SU-DHL-6 (cell line): ENCODE data around the gene PRDM12.
A peak's percentile ranks its signal among the peaks of the same experiment; 100 is the strongest.

ENCODE experiments used
- H2AFZ ChIP-seq: fragments of 200-600 bp; sonication (generic); 2 replicates; pipeline ENCODE4 v1.6.1; 2014; ENCODE audit warnings: low read depth, mild to moderate bottlenecking, moderate library complexity, mixed read lengths, antibody characterized with exemption, low read length; ENCODE audit not compliant: severe bottlenecking
- H3F3A ChIP-seq: fragments of 200-600 bp; shearing (Covaris generic); 2 replicates; pipeline ENCODE4 v1.6.0; 2016; ENCODE audit warnings: antibody characterized with exemption, mild to moderate bottlenecking; ENCODE audit not compliant: insufficient read depth
- H3K27ac ChIP-seq: fragments of 200-600 bp; sonication (generic); 2 replicates; pipeline ENCODE4 v1.5.1; 2016; ENCODE audit warnings: low read depth, mild to moderate bottlenecking, low read length, moderate library complexity, mixed read lengths
- H3K27me3 ChIP-seq: fragments of 200-600 bp; sonication (generic), shearing (Covaris generic); 2 replicates; pipeline ENCODE4 v1.6.0; 2014; ENCODE audit warnings: mild to moderate bottlenecking, low read length
- H3K36me3 ChIP-seq: fragments of 200-600 bp; sonication (generic); 2 replicates; pipeline ENCODE4 v1.6.1; 2014; ENCODE audit warnings: mild to moderate bottlenecking, low read length, mixed read lengths
- H3K4me2 ChIP-seq: fragments of 300-600, 200-600 bp; shearing (Covaris generic), sonication (generic); 2 replicates; pipeline ENCODE4 v1.6.0; 2014; ENCODE audit warnings: low read length, low read depth, mild to moderate bottlenecking; ENCODE audit not compliant: poor library complexity, severe bottlenecking
- H3K4me3 ChIP-seq: fragments of 200-600 bp; sonication (generic); 2 replicates; pipeline ENCODE4 v1.5.1; 2014; ENCODE audit warnings: antibody characterized with exemption, low read length, mild to moderate bottlenecking, mixed read lengths; ENCODE audit not compliant: insufficient read depth, poor library complexity, severe bottlenecking
- H3K79me2 ChIP-seq: fragments of 200-600 bp; sonication (generic); 2 replicates; pipeline ENCODE4 v1.6.1; 2014; ENCODE audit warnings: mild to moderate bottlenecking, low read length, moderate library complexity; ENCODE audit not compliant: insufficient read depth
- H3K9ac ChIP-seq: fragments of 200-600 bp; sonication (generic); 2 replicates; pipeline ENCODE4 v1.7.0; 2014; ENCODE audit warnings: mild to moderate bottlenecking, low read length
- H3K9me2 ChIP-seq: fragments of 200-600 bp; sonication (generic); replicated peaks from 2 replicates; pipeline ENCODE4 v1.6.1; 2014; ENCODE audit warnings: low read length; ENCODE audit not compliant: insufficient read depth
- H3K9me3 ChIP-seq: fragments of 200-600 bp; sonication (generic); 2 replicates; pipeline ENCODE4 v1.6.1; 2014; ENCODE audit warnings: low read length, mixed read lengths; ENCODE audit not compliant: insufficient read depth
- H4K20me1 ChIP-seq: fragments of 200-600 bp; sonication (generic); 2 replicates; pipeline ENCODE4 v1.6.1; 2014; ENCODE audit warnings: low read depth, mild to moderate bottlenecking, antibody characterized with exemption, low read length, moderate library complexity, mixed read lengths
- CTCF ChIP-seq: fragments of 200-600 bp; sonication (generic); IDR thresholded peaks from one replicate; pipeline ENCODE4 v1.5.1; 2017; ENCODE audit warnings: antibody characterized with exemption, mild to moderate bottlenecking, low read length, moderate library complexity; ENCODE audit not compliant: insufficient read depth, poor library complexity, severe bottlenecking
- EZH2phosphoT487 ChIP-seq: fragments of 200-600 bp; sonication (generic), shearing (Covaris generic); conservative IDR thresholded peaks from 2 replicates; pipeline ENCODE4 v1.6.1; 2018; ENCODE audit warnings: mild to moderate bottlenecking, antibody characterized with exemption, low read length, moderate library complexity, mixed read lengths

PRDM12 gene

DNA sequence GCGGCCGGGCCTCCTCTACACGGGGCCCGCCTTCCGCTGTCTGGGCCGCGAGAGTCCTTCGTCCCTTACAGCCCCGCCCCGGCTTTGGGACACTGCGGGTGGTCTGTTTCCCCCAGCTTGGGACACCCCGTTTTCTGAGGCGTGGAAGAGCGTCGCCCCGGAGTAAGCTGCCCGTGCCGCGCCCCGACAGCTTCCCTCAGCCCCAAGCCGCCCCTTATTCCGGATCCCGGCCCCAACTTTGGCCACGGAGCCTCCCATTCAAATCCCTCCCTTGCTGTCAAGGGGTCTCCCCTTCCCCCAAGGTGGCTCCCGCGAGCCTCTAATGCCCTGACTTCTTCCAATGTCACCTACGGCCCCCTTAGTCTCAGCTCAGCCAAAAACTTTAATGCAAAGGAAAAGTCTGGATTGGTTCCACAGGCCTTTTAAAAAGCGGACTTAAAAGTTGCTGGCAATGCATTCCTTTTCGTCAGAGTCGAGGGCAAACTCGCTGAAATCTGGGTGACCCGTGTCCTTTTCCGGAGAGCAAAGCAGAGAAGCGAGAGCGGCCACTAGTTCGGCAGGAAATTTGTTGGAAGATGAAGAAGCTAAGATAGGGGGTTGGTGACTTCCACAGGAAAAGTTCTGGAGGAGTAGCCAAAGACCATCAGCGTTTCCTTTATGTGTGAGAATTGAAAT lies 49.0 kb downstream of the PRDM12 start:
- peak overlapping the region; percentile 80 for H2AFZ ChIP-seq
- H3K4me2 ChIP-seq = peak overlapping the region; percentile 66
- peak overlapping the region; percentile 71 for H3K4me3 ChIP-seq
- no peaks in the 10 kb centered on the region for H3K36me3 ChIP-seq
- no peaks in the 10 kb centered on the region for H3K27me3 ChIP-seq
- H3F3A ChIP-seq = peaks cover 8% of the 10 kb centered on the region; the same call in 1 of the 2 replicates
- TF ChIP-seq CTCF (no peak), EZH2phosphoT487 (no peak)
- peak overlapping the region; percentile 84 for H3K27ac ChIP-seq
- H3K79me2 ChIP-seq = peaks cover under 1% of the 10 kb centered on the region; the same call in 1 of the 2 replicates
- H4K20me1 ChIP-seq = no peaks in the 10 kb centered on the region
- no peaks in the 10 kb centered on the region for H3K9me3 ChIP-seq
- H3K9ac ChIP-seq = peak overlapping the region; percentile 75
- no peaks in the 10 kb centered on the region for H3K9me2 ChIP-seq

- Histone ChIP-seq H3K27ac (no peak overlapping the region), H3K4me3 (peak overlapping the region; percentile 38), H3K9me3 (no peaks in the 10 kb centered on the region), H3F3A (0 out of 2 replicates have a peak, but pooled peaks cover 5% of the 10 kb centered on the region), H3K27me3 (no peaks in the 10 kb centered on the region), H3K9me2 (no peaks in the 10 kb centered on the region), H3K9ac (peak overlapping the region; percentile 9; the same call in 1 of the 2 replicates), H3K4me2 (peak overlapping the region; percentile 66), H3K79me2 (peaks cover 4% of the 10 kb centered on the region; the same call in 1 of the 2 replicates), H4K20me1 (no peaks in the 10 kb centered on the region), H2AFZ (no peak overlapping the region), H3K36me3 (no peaks in the 10 kb centered on the region)
- TF ChIP-seq CTCF (no peak), EZH2phosphoT487 (no peak)
Observed at GRCh38 chr9:130714586-130715110, 50.3 kb downstream of the PRDM12 start.

- Histone ChIP-seq H4K20me1 (no peaks in the 10 kb centered on the region), H3K27me3 (no peaks in the 10 kb centered on the region), H3K9me3 (no peaks in the 10 kb centered on the region), H3K36me3 (no peaks in the 10 kb centered on the region), H3K27ac (no peak overlapping the region), H3F3A (0 out of 2 replicates have a peak, but pooled peaks cover 5% of the 10 kb centered on the region), H3K4me3 (peak overlapping the region; percentile 38), H3K79me2 (peaks cover 4% of the 10 kb centered on the region; the same call in 1 of the 2 replicates), H2AFZ (no peak overlapping the region), H3K4me2 (peak overlapping the region; percentile 66), H3K9ac (peak overlapping the region; percentile 9; the same call in 1 of the 2 replicates), H3K9me2 (no peaks in the 10 kb centered on the region)
- no peak for TF ChIP-seq EZH2phosphoT487
- no peak for TF ChIP-seq CTCF
Observed at GRCh38 chr9:130715270-130715669, 50.9 kb downstream of the PRDM12 start.
